Coronary artery (tissue), 2 donors: Measurements from ENCODE around the gene KIFAP3.

Source experiments
- DNase-seq: peaks from one replicate; pipeline ENCODE4 v3.0.0-alpha.2; 2017; ENCODE audit warnings: low spot score
- H3K27ac ChIP-seq, 2 donors: fragments of 200-600 bp; sonication (generic); one replicate each; pipeline ENCODE4 v1.5.1; 2016 to 2019
- H3K4me3 ChIP-seq: fragments of 200-600 bp; sonication (generic); 2 replicates; pipeline ENCODE4 v1.5.1; 2016; ENCODE audit warnings: mild to moderate bottlenecking, moderate library complexity
- TF ChIP-seq, protein P1 (sequence below): fragments of 200-600 bp; sonication (generic); IDR thresholded peaks from one replicate; pipeline ENCODE4 v1.5.1; 2019; ENCODE audit warnings: antibody characterized with exemption

The KIFAP3 gene

GRCh38 chr1:169893645-169894423 is 180.7 kb downstream of the KIFAP3 start, which contains the start of gene SCYL3:
SCYL3 (minus strand) TSS chr1:169893896; CDS start chr1:169888840, 5,056 bp downstream.
- peak within 1 kb of the TSS; percentile 95 to 97 for H3K27ac ChIP-seq
- peak within 1 kb of the TSS; percentile 93 for H3K4me3 ChIP-seq
- TF ChIP-seq, protein P1, sequence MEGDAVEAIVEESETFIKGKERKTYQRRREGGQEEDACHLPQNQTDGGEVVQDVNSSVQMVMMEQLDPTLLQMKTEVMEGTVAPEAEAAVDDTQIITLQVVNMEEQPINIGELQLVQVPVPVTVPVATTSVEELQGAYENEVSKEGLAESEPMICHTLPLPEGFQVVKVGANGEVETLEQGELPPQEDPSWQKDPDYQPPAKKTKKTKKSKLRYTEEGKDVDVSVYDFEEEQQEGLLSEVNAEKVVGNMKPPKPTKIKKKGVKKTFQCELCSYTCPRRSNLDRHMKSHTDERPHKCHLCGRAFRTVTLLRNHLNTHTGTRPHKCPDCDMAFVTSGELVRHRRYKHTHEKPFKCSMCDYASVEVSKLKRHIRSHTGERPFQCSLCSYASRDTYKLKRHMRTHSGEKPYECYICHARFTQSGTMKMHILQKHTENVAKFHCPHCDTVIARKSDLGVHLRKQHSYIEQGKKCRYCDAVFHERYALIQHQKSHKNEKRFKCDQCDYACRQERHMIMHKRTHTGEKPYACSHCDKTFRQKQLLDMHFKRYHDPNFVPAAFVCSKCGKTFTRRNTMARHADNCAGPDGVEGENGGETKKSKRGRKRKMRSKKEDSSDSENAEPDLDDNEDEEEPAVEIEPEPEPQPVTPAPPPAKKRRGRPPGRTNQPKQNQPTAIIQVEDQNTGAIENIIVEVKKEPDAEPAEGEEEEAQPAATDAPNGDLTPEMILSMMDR = no peak
- DNase-seq = peak; percentile 98

DNA sequence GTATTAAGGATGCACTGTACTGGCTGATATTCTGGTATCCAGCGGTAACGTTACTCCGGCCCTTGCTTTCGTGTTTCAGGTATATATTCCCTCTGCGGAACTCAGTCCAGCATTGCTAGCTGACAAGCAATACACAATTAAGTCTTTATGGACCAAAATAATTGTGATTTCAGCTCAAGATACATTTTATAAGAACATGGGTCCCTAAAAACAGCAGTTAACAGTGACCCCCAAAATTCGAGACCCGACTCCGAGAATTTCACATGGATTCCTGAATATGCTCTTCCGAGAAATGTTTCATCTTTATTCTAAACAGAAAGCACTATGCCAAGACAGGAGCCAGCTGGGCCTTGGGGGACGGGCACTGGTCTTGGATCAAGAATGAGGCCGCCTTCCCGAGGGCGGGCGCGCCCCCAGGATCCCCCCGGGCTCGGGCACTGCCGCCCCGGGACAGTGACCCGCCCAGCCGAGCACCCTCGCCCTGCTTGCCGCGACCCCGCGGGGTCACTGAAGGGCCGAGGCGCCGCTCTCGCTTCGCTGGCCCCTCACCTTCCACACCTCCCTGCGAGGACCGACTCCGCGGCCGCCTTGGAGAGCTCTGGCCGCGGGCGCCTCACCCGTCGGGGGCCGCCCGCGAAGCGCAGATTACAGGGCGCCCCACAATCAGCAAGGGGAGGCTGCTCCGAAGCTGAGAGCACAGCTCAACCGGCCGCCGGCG is 181.4 kb downstream of the KIFAP3 start:
- peak overlapping the region; percentile 93 for H3K4me3 ChIP-seq
- peak; percentile 77 for DNase-seq
- TF ChIP-seq, protein P1 = no peak
- peak overlapping the region; percentile 95 to 97 for H3K27ac ChIP-seq

DNA sequence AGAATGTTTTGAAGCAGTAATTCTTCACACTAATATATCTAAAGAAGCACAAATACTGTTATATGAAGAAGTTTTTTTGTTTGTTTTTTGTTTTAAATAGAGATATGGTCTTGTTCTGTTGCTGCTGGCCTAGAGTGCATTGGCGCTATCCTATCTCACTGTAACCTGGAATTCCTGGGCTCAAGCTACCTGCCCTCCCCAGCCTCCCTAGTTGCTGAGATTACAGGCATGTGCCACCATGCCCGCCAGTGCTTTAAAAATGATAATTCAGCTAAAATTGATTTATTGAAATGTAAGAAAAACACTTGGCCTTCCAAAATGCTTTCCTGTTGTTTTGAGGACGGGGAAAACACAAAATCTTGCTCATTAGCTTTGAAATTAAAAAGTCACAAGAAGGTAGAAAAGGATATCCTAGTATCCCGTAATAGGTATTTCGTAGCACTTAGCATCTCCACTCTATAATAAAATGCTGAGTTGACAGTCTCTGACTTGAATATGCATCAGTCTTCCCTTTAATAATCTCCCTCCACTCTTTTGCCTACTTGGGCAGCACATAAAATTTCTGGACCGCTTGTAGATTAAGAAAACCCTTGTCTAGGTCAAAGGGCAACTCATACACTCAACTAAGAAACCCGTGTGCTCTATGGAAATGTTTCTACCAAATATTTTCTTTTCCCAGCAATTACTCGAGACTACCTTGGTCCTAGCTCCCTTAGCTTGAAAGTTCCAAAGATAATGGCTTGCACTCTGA is 182.1 kb downstream of the KIFAP3 start:
- DNase-seq = no peak
- TF ChIP-seq, protein P1 = no peak
- Histone ChIP-seq H3K4me3 (peak overlapping the region; percentile 93), H3K27ac (peak overlapping the region in 1 of 2 donors; percentile 97)

GRCh38 chr1:169891539-169891885 is 183.0 kb downstream of the KIFAP3 start:
- TF ChIP-seq, protein P1 = no peak
- Histone ChIP-seq H3K4me3 (no peak overlapping the region), H3K27ac (no peak overlapping the region)
- DNase-seq = no peak

DNA sequence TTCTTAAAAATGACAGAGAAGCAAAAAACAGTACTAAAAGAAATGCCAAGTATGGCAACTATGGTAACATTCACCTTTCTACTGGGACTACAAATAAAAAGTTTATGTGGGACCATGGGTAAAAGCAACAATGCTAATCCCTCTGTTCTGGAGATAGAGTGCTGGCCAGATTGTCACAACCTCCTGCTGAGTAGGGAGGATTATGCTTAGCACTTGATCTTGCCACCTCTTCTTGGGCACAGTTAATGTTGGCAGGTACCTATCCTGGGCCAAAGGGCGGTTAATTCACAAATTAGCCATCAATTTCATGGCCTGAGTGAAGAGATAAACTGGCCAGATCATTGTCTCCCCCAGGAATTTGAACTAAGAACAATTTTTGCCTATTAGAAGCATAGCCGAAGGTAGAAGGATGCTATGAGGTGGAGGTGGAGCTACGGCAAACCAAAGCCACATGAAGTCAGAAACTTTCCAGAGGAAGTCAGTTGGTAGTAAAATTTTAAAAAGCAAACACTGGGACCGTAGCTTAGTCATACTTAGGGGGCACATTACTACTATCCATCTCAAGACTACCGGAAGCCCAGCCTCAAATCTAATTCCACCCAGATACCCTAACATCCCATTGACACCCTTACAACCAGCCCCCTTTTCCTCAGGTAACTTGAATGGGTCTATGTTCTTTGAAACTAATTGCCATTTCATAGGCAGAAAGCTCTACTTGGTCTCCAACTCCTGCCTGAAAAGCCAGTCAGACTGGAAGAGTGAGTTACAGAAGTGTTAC is 183.5 kb downstream of the KIFAP3 start:
- TF ChIP-seq, protein P1 = no peak
- no peak for DNase-seq
- no peak overlapping the region for H3K4me3 ChIP-seq
- no peak overlapping the region for H3K27ac ChIP-seq

GRCh38 chr1:169889871-169890270 is 184.6 kb downstream of the KIFAP3 start:
- no peak for DNase-seq
- no peak overlapping the region for H3K27ac ChIP-seq
- no peak overlapping the region for H3K4me3 ChIP-seq
- TF ChIP-seq, protein P1 = no peak
